HG02970 (cell line): Measurements from ENCODE around the gene PPFIA1.

Source experiments
- ATAC-seq: cut with Tn5 transposase; IDR thresholded peaks from one replicate; pipeline ENCODE4 v1.9.1; 2021; ENCODE audit warnings: mild to moderate bottlenecking, moderate library complexity, moderate number of reproducible peaks; ENCODE audit not compliant: unreplicated experiment, low FRiP score

PPFIA1 gene

DNA sequence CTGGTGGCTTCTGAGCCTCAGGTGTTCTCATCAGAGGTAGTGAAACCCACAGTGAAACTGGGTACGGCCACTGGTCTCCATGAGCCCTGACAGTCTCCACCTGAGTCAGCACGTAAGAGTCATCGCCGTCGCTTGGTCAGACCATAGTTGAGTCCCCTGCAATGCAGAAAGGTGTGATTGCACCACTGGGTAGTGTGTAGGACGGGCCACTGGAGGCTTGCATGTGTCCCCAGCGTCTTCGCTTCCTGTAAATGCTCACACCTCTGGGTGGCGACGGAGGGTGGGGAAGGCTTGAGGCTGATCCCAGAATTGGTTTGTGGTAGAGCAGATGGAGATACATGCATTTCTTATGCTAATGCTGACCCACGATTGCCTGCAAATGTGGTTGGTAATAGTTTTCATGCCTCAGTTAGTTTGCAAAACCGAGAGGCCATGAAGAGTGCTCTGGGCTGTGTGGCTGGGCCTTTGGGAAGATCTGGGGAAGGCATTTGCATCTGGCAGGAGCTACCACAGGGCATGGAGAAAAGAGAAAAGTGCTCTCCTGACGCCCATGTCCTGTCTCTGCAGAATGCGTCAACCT, 154.4 kb downstream of the PPFIA1 start:
- ATAC-seq, result no peak

DNA sequence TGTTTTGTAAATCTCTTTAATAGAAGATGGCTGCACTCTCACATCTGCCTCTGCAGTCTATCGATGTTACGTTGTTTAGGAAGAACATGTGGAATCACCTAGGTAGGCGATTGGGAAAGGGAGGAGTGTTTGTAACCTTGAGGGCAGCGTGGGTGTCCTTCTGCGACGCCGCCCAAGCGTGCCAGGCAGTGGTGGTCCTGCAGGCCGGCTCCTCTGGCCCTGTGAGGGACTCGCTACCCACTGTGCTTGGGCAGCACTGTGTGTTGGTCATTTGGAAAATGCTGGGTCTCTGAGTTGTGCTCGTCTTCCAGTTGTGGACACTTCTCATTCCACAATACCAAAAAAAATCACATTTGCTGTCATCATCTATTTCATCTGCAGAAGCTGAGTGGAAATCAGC, 156.9 kb downstream of the PPFIA1 start:
- ATAC-seq, result no peak

GRCh38 chr11:70428701-70429427, 158.4 kb downstream of the PPFIA1 start:
- ATAC-seq, result no peak

GRCh38 chr11:70429428-70429705, 158.9 kb downstream of the PPFIA1 start:
- ATAC-seq, result no peak

GRCh38 chr11:70429724-70430521, 159.4 kb downstream of the PPFIA1 start:
- ATAC-seq, result no peak

DNA sequence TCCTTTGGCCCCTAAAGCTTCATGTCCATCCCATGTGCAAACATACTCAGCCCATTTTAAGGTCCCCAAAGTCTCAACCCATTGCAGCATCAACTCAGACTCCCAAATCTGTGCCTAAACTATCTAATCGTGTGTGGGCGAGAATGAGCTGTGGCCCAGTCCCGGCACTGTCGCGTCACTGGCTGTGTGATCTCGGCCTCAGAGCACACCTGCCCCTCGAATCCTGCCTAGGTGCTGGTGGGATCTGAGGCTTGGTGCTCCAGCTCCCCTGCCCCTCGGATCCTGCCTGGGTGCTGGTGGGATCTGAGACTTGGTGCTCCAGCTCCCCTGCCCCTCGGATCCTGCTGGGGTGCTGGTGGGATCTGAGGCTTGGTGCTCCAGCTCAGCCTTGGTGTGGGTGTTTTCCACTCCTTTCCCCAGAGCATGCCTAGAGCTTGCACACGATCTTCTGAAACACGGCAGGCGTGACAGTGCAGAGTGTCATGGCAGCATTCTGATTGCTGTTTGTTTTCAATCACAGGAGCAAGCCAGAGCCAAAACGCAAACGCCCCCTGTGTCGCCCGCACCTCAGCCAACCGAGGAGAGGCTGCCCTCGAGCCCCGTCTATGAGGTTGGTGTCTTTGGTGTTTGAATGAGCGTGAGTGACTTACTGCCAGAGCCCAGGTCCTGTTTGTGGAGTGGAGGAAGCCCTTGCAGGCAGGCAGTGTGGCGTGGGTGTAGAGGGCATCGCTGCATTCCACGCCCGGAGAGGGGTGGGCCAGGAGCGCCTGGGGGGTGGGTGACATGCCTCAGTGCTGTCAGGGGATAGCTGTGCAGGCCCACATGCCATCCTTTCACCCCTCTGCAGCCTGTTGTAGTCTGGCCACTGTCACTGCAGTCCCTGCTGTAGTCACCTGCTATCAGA, 160.4 kb downstream of the PPFIA1 start:
- no peak for ATAC-seq

- no peak for ATAC-seq
Measured at GRCh38 chr11:70431611-70432010, 161.1 kb downstream of the PPFIA1 start.

GRCh38 chr11:70432065-70432464, 161.6 kb downstream of the PPFIA1 start:
- no peak for ATAC-seq

DNA sequence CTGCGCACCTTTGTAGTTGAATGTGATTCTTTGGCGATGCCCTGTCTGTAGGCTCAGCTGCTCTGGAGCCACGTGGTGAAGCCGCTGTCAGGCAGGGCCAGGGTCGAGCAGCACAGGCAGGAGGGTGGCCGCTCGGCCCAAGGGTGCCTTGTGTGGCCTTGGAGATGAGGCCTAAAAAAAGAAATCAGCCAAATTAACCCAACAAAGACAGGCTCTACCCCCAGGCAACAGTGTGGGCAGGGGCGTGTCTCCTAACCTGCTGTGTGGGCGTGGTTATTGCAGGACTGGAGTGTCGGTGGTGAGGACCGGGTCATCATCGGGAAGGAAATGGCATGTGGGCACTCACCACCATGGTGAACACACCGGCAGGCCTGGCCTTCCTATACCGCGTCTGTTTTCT, 162.1 kb downstream of the PPFIA1 start:
- ATAC-seq, result no peak

DNA sequence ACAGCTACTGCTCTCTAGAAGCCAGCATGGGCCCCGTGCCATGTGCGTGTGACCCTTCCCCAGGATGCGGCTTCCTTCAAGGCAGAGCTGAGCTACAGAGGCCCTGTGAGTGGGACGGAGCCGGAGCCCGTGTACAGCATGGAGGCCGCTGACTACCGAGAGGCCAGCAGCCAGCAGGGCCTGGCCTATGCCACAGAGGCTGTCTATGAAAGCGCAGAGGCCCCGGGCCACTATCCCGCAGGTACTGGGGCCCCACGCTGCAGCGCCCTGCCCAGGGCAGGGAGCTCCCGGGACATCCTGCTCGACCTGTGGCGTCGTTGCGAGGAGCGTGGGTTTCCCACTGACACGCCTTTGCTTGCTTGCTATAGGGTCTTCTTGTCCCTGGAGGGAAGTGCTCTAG, 162.5 kb downstream of the PPFIA1 start:
- ATAC-seq, result no peak

- no peak for ATAC-seq
Measured at GRCh38 chr11:70433526-70433925, 163.0 kb downstream of the PPFIA1 start.
